ENCODE results near the gene TMTC1. TPM values are rescaled to one million over a fixed set of nuclear protein-coding genes. Genes with fewer than 3 reads are reported as not detected.

Gene TMTC1
- total RNA-seq, 1 experiment from 2014 or later = 0.17 TPM

- intact Hi-C loops (cut with micrococcal nuclease; ENCODE audit: unreplicated experiment) = no loop called here
- DNase-seq = no peak
- no peak overlapping the region for H3K27ac Mint-ChIP-seq (ENCODE audit: unreplicated experiment)
- H3K36me3 Mint-ChIP-seq (ENCODE audit: insufficient read depth, unreplicated experiment) = no peaks in the 10 kb centered on the region
- no peaks in the 10 kb centered on the region for H3K27me3 Mint-ChIP-seq (ENCODE audit: unreplicated experiment)
- CTCF ChIA-PET = no interaction called here
- no peaks in the 10 kb centered on the region for H3K9me3 Mint-ChIP-seq (ENCODE audit: low read depth, unreplicated experiment)
- TF ChIP-seq, protein P1, sequence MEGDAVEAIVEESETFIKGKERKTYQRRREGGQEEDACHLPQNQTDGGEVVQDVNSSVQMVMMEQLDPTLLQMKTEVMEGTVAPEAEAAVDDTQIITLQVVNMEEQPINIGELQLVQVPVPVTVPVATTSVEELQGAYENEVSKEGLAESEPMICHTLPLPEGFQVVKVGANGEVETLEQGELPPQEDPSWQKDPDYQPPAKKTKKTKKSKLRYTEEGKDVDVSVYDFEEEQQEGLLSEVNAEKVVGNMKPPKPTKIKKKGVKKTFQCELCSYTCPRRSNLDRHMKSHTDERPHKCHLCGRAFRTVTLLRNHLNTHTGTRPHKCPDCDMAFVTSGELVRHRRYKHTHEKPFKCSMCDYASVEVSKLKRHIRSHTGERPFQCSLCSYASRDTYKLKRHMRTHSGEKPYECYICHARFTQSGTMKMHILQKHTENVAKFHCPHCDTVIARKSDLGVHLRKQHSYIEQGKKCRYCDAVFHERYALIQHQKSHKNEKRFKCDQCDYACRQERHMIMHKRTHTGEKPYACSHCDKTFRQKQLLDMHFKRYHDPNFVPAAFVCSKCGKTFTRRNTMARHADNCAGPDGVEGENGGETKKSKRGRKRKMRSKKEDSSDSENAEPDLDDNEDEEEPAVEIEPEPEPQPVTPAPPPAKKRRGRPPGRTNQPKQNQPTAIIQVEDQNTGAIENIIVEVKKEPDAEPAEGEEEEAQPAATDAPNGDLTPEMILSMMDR (IDR thresholded peaks at IDR 0.05; ENCODE audit: unreplicated experiment) = no peak
- no peaks in the 10 kb centered on the region for H3K4me1 Mint-ChIP-seq (ENCODE audit: low read depth, unreplicated experiment)
- BruUV-seq (replicated peaks) = no TSS peak
- no peak overlapping the region for H3K4me3 Mint-ChIP-seq (ENCODE audit: low read depth, unreplicated experiment)
Measured at GRCh38 chr12:29676676-29677075, 107.1 kb downstream of the TMTC1 start.

GRCh38 chr12:29674463-29674862 is 109.3 kb downstream of the TMTC1 start:
- DNase-seq = no peak
- CTCF ChIA-PET = no interaction called here
- no peaks in the 10 kb centered on the region for H3K36me3 Mint-ChIP-seq (ENCODE audit: insufficient read depth, unreplicated experiment)
- H3K9me3 Mint-ChIP-seq (ENCODE audit: low read depth, unreplicated experiment) = no peaks in the 10 kb centered on the region
- intact Hi-C loops (cut with micrococcal nuclease; ENCODE audit: unreplicated experiment) = no loop called here
- no peaks in the 10 kb centered on the region for H3K4me1 Mint-ChIP-seq (ENCODE audit: low read depth, unreplicated experiment)
- no peak overlapping the region for H3K27ac Mint-ChIP-seq (ENCODE audit: unreplicated experiment)
- no TSS peak for BruUV-seq (replicated peaks)
- TF ChIP-seq, protein P1 (IDR thresholded peaks at IDR 0.05; ENCODE audit: unreplicated experiment) = no peak
- H3K27me3 Mint-ChIP-seq (ENCODE audit: unreplicated experiment) = no peaks in the 10 kb centered on the region
- no peak overlapping the region for H3K4me3 Mint-ChIP-seq (ENCODE audit: low read depth, unreplicated experiment)

GRCh38 chr12:29673346-29673745 is 110.4 kb downstream of the TMTC1 start:
- TF ChIP-seq, protein P1 (IDR thresholded peaks at IDR 0.05; ENCODE audit: unreplicated experiment) = no peak
- Mint-ChIP-seq H3K27ac (ENCODE audit: unreplicated experiment) (no peak overlapping the region), H3K36me3 (ENCODE audit: insufficient read depth, unreplicated experiment) (no peaks in the 10 kb centered on the region), H3K9me3 (ENCODE audit: low read depth, unreplicated experiment) (no peaks in the 10 kb centered on the region), H3K27me3 (ENCODE audit: unreplicated experiment) (no peaks in the 10 kb centered on the region), H3K4me3 (ENCODE audit: low read depth, unreplicated experiment) (no peak overlapping the region), H3K4me1 (ENCODE audit: low read depth, unreplicated experiment) (no peaks in the 10 kb centered on the region)
- no peak for DNase-seq
- intact Hi-C loops (cut with micrococcal nuclease; ENCODE audit: unreplicated experiment) = no loop called here
- CTCF ChIA-PET = no interaction called here
- no TSS peak for BruUV-seq (replicated peaks)

DNA sequence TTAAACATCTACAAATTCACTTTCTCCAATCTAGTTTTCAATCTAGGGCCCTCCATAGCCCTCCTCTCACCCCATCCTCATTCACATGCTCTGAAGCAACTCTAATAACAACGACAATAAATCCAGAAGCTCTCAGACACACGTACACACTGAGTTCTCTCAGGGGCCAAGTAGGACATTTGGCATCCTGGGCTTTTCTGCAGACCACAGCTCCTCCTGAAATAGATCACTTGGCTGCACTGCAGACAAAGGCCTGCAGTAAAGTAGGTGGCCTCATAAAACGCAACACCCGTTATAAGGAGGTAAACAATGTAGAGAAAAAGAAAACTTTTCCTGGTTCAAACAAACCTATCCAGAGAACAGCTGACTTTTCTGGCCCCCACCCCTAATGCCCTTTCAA is 111.2 kb downstream of the TMTC1 start:
- no peaks in the 10 kb centered on the region for H3K36me3 Mint-ChIP-seq (ENCODE audit: insufficient read depth, unreplicated experiment)
- CTCF ChIA-PET = no interaction called here
- no peak overlapping the region for H3K27ac Mint-ChIP-seq (ENCODE audit: unreplicated experiment)
- intact Hi-C loops (cut with micrococcal nuclease; ENCODE audit: unreplicated experiment) = no loop called here
- no TSS peak for BruUV-seq (replicated peaks)
- no peaks in the 10 kb centered on the region for H3K27me3 Mint-ChIP-seq (ENCODE audit: unreplicated experiment)
- H3K4me1 Mint-ChIP-seq (ENCODE audit: low read depth, unreplicated experiment) = no peaks in the 10 kb centered on the region
- no peak for DNase-seq
- H3K9me3 Mint-ChIP-seq (ENCODE audit: low read depth, unreplicated experiment) = no peaks in the 10 kb centered on the region
- TF ChIP-seq, protein P1 (IDR thresholded peaks at IDR 0.05; ENCODE audit: unreplicated experiment) = no peak
- no peak overlapping the region for H3K4me3 Mint-ChIP-seq (ENCODE audit: low read depth, unreplicated experiment)

DNA sequence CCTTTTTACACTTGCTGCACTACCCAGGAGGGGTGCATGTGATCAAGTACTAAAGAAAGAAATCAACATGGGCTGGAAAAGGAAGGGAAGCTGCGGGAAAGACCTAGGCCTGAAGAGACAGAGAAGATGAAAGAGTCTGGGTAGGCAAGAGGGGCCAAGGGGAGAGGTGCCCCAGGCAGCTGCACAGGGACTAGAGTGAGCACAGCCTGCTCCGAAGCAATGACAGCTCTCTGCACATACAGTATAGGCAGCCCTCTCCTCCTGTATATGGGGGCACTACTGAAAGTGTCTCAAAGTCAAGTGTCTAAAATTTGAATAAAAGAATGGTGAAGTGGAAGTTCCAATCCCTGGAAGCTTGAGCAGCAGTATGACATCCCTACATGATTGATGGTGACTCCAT is 112.0 kb downstream of the TMTC1 start:
- intact Hi-C loops (cut with micrococcal nuclease; ENCODE audit: unreplicated experiment) = no loop called here
- no peaks in the 10 kb centered on the region for H3K36me3 Mint-ChIP-seq (ENCODE audit: insufficient read depth, unreplicated experiment)

More for the DNA sequence above, 112.0 kb downstream of the TMTC1 start:
- TF ChIP-seq, protein P1 (IDR thresholded peaks at IDR 0.05; ENCODE audit: unreplicated experiment) = no peak
- CTCF ChIA-PET = no interaction called here
- Mint-ChIP-seq H3K4me1 (ENCODE audit: low read depth, unreplicated experiment) (no peaks in the 10 kb centered on the region), H3K27ac (ENCODE audit: unreplicated experiment) (no peak overlapping the region), H3K27me3 (ENCODE audit: unreplicated experiment) (no peaks in the 10 kb centered on the region), H3K4me3 (ENCODE audit: low read depth, unreplicated experiment) (no peak overlapping the region), H3K9me3 (ENCODE audit: low read depth, unreplicated experiment) (no peaks in the 10 kb centered on the region)
- no peak for DNase-seq
- BruUV-seq (replicated peaks) = no TSS peak

All from Calu3 (cell line).